SK-N-MC (cell line): Measurements from ENCODE around the gene EID2.

Experiments used
- EZH2 ChIP-seq: fragments of 200-600 bp; sonication (generic); IDR thresholded peaks from one replicate; pipeline ENCODE4 v1.6.1; 2017; ENCODE audit warnings: antibody characterized with exemption
- POLR2AphosphoS5 ChIP-seq: IDR thresholded peaks from 2 replicates; pipeline ENCODE4 v1.6.1; 2012; ENCODE audit warnings: mild to moderate bottlenecking, low read depth, low read length, borderline replicate concordance

DNA sequence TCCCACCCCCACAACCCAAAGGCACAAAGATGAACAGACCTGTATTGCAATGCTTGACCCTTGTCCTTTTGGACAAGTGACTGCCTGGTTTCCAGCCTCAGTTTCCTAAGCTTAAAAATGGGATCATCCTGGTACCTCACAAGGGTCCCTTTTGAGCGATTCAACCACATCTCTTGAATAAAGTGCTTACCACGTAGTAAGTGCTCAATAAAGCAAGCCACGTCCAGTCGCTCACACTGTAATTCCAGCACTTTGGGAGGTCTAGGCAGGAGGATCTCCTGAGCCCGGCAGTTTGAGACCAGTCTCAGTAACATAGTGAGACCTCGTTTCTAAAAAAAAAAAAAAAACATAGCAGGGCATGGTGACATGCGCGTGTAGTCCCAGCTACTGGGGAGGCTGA is 40.0 kb downstream of the EID2 start:
- TF ChIP-seq POLR2AphosphoS5 (no peak), EZH2 (no peak)
